ENCODE data around the gene PALS2.
A peak's percentile ranks its signal among the peaks of the same experiment; 100 is the strongest.

DNA sequence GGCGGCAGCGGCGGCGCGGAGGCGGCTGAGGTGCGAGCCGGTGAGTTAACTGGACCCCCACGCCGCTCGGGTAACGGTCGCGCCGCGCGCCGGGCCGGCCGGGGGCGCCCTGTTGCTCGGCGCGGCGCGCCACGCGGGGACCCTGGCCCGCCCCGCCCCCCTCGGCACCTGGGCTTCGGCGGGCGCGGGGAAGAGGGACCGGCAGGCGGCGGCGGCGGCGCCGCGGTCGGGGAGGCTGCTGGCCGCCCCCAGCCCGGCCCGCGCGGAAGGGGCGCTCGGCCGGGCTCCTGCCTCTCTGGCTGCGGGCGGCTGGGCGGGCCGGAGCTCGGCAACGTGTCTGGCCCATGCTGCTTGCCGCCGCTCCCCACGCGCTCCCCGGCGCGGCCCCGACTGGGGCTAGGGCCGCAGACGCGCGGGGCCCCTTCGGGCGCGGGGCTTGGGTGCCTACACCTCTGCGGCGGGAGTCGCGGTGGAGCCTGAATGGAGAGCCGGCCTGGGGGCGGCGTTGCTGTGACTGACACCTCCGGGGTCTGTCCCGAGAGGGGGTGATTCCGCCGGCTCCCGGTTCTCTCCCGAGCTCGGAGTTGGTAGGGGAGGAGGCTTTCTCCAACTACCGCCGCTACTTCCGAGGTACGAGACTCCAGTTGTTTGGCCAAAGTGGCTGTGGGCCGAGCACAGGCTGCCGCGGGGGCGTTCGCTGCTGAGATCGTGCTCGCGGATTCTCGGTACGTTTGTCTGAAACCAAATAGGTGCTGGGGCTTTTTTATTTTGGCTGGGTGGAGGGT is 494 bp downstream of the PALS2 start:
- TF ChIP-seq EP300 (conservative IDR thresholded peaks at IDR 0.05; ENCODE audit: poor library complexity, severe bottlenecking) = no peak
- TF ChIP-seq RAD21 (conservative IDR thresholded peaks at IDR 0.05) = peak; percentile 10
- TF ChIP-seq CTCF (IDR thresholded peaks at IDR 0.05; ENCODE audit: poor library complexity, severe bottlenecking) = no peak
- no peak for TF ChIP-seq SMC3 (conservative IDR thresholded peaks at IDR 0.05; ENCODE audit: poor library complexity)
- no peak for TF ChIP-seq EZH2 (IDR thresholded peaks at IDR 0.05; ENCODE audit: borderline replicate concordance, insufficient read depth, low read length, poor library complexity, severe bottlenecking)
- TF ChIP-seq REST (IDR thresholded peaks at IDR 0.05; ENCODE audit: borderline replicate concordance) = no peak
